HG03432 (cell line): Measurements from ENCODE around the gene ZER1.
"Not testable (repeated sequence)": the region's sequence is repeated elsewhere in the genome, so short reads cannot be mapped to it uniquely, and the experiment has no call there.

Experiments used
- ATAC-seq: cut with Tn5 transposase; IDR thresholded peaks from one replicate; pipeline ENCODE4 v1.9.1; 2021; ENCODE audit warnings: mild to moderate bottlenecking, moderate library complexity; ENCODE audit not compliant: unreplicated experiment

The ZER1 gene

GRCh38 chr9:128718047-128718446 is 53.7 kb downstream of the ZER1 start:
- ATAC-seq, result no peak

- no peak for ATAC-seq
Observed at GRCh38 chr9:128716581-128717254, 55.0 kb downstream of the ZER1 start.

GRCh38 chr9:128715436-128715750 is 56.3 kb downstream of the ZER1 start:
- ATAC-seq, result no peak

GRCh38 chr9:128714586-128715435 is 56.9 kb downstream of the ZER1 start:
- ATAC-seq, result no peak

GRCh38 chr9:128713941-128714573 is 57.7 kb downstream of the ZER1 start:
- ATAC-seq, result no peak

- ATAC-seq, result no peak
Observed at GRCh38 chr9:128713411-128713780, 58.3 kb downstream of the ZER1 start.

- no peak for ATAC-seq
Observed at GRCh38 chr9:128712451-128713410, 59.0 kb downstream of the ZER1 start.

GRCh38 chr9:128707446-128707845 is 64.3 kb downstream of the ZER1 start:
- no peak for ATAC-seq

- no peak for ATAC-seq
Observed at GRCh38 chr9:128706671-128707381, 64.9 kb downstream of the ZER1 start.

GRCh38 chr9:128706045-128706444 is 65.7 kb downstream of the ZER1 start:
- no peak for ATAC-seq

GRCh38 chr9:128705051-128705965 is 66.4 kb downstream of the ZER1 start:
- ATAC-seq, result no peak

GRCh38 chr9:128704356-128704670 is 67.4 kb downstream of the ZER1 start:
- ATAC-seq, result no peak

- no peak for ATAC-seq
Observed at GRCh38 chr9:128703616-128704355, 67.9 kb downstream of the ZER1 start.

GRCh38 chr9:128702949-128703615 is 68.6 kb downstream of the ZER1 start:
- ATAC-seq, result peak; percentile 16

- peak; percentile 76 for ATAC-seq
Observed at GRCh38 chr9:128702445-128702948, 69.2 kb downstream of the ZER1 start, which contains the start of gene PKN3. TSS of gene PKN3 (plus strand) at chr9:128702503. CDS start at chr9:128702916, 413 bp downstream.

GRCh38 chr9:128701227-128701854 is 70.4 kb downstream of the ZER1 start:
- ATAC-seq, result no peak

GRCh38 chr9:128699096-128699795 is 72.5 kb downstream of the ZER1 start:
- not testable (repeated sequence) for ATAC-seq
